Measurements from ENCODE around the gene SYT1.

Gene SYT1

GRCh38 chr12:79168687-79169086 is 304.1 kb downstream of the SYT1 start:
- Histone ChIP-seq H3K4me1 (ENCODE audit: control insufficient read depth, insufficient read depth, low read length) (no peaks in the 10 kb centered on the region), H3K36me3 (ENCODE audit: control insufficient read depth in 2 of 2, insufficient read depth in 1 of 2, low read length in 2 of 2) (no peaks in the 10 kb centered on the region), H3K4me3 (ENCODE audit: low read depth, low read length) (no peak overlapping the region), H3K9me3 (ENCODE audit: control insufficient read depth, insufficient read depth, low read depth, low read length) (no peaks in the 10 kb centered on the region), H3K27ac (ENCODE audit: extremely low read depth, low read depth, low read length) (no peak overlapping the region)
- no peak for TF ChIP-seq ZNF660 (tag by site-specific recombination; IDR thresholded peaks at IDR 0.05)
- TF ChIP-seq FEZF1 (tag by site-specific recombination; IDR thresholded peaks at IDR 0.05): no peak
- no peak for TF ChIP-seq AEBP2 (tag by site-specific recombination; IDR thresholded peaks at IDR 0.05; ENCODE audit: borderline replicate concordance)
- TF ChIP-seq ZFP37 (tag by site-specific recombination; IDR thresholded peaks at IDR 0.05): no peak
- no peak for TF ChIP-seq ZNF2 (tag by site-specific recombination; IDR thresholded peaks at IDR 0.05)
- no peak for TF ChIP-seq ZNF221 (tag by site-specific recombination; IDR thresholded peaks at IDR 0.05; ENCODE audit: borderline replicate concordance)
- TF ChIP-seq PRDM4 (tag by site-specific recombination; IDR thresholded peaks at IDR 0.05): no peak
- no peak for TF ChIP-seq ZNF623 (tag by site-specific recombination; IDR thresholded peaks at IDR 0.05)
- no peak for TF ChIP-seq ZNF777 (tag by site-specific recombination; IDR thresholded peaks at IDR 0.05; ENCODE audit: borderline replicate concordance)
- TF ChIP-seq OSR2 (tag by site-specific recombination; IDR thresholded peaks at IDR 0.05): no peak
- TF ChIP-seq ZNF580 (tag by site-specific recombination; IDR thresholded peaks at IDR 0.05): no peak
- TF ChIP-seq ZNF654 (tag by site-specific recombination; IDR thresholded peaks at IDR 0.05; ENCODE audit: low read depth): no peak
- no peak for TF ChIP-seq ZBTB20 (tag by site-specific recombination; IDR thresholded peaks at IDR 0.05)
- no peak for TF ChIP-seq ZNF558 (tag by site-specific recombination; IDR thresholded peaks at IDR 0.05)
- TF ChIP-seq ZNF514 (tag by site-specific recombination; IDR thresholded peaks at IDR 0.05): no peak
- TF ChIP-seq ZNF394 (tag by site-specific recombination; IDR thresholded peaks at IDR 0.05; ENCODE audit: borderline replicate concordance): no peak
- TF ChIP-seq ZBTB44 (tag by site-specific recombination; IDR thresholded peaks at IDR 0.05): no peak
- no peak for TF ChIP-seq ZNF433 (tag by site-specific recombination; IDR thresholded peaks at IDR 0.05; ENCODE audit: low read depth)
- no peak for TF ChIP-seq ZNF449 (tag by site-specific recombination; IDR thresholded peaks at IDR 0.05)
- POLR2A ChIA-PET: no interaction called here
- CTCF ChIA-PET: no interaction called here

GRCh38 chr12:79174626-79175025 is 310.1 kb downstream of the SYT1 start:
- ChIA-PET CTCF (interaction anchor here (0.5 to 1.5 kb wide), 11 partner anchors 10 to 1029 kb away, joined by 3 to 4 read pairs (median 3); no protein-coding TSS in a partner anchor), POLR2A (no interaction called here)
- no peaks in the 10 kb centered on the region for H3K9me3 ChIP-seq (ENCODE audit: control insufficient read depth, insufficient read depth, low read depth, low read length)
- H3K4me3 ChIP-seq (ENCODE audit: low read depth, low read length): no peak overlapping the region
- no peaks in the 10 kb centered on the region for H3K36me3 ChIP-seq (ENCODE audit: control insufficient read depth in 2 of 2, insufficient read depth in 1 of 2, low read length in 2 of 2)
- TF ChIP-seq ZNF654 (tag by site-specific recombination; IDR thresholded peaks at IDR 0.05; ENCODE audit: low read depth): peak; percentile 44
- no peak for TF ChIP-seq ZNF23 (tag by site-specific recombination; IDR thresholded peaks at IDR 0.05; ENCODE audit: borderline replicate concordance)
- H3K4me1 ChIP-seq (ENCODE audit: control insufficient read depth, insufficient read depth, low read length): no peaks in the 10 kb centered on the region
- no peak overlapping the region for H3K27ac ChIP-seq (ENCODE audit: extremely low read depth, low read depth, low read length)

All from HEK293 (cell line).